Smooth muscle cell (in vitro differentiated cells): Measurements from ENCODE around the gene MFSD11. TPM values are rescaled to one million over a fixed set of nuclear protein-coding genes. Genes with fewer than 3 reads are reported as not detected.
"Not testable (repeated sequence)": the region's sequence is repeated elsewhere in the genome, so short reads cannot be mapped to it uniquely, and the experiment has no call there.

Experiments used
- DNase-seq: peaks from one replicate; lab custom pipeline; 2025; ENCODE audit not compliant: unreplicated experiment; lab: John Stamatoyannopoulos, UW
- H2AFZ ChIP-seq: fragments of 200-600 bp; sonication (generic); 2 replicates; pipeline ENCODE4 v1.6.0; 2016; ENCODE audit warnings: antibody characterized with exemption, low read depth, mild to moderate bottlenecking
- H3F3A ChIP-seq: fragments of 200-600 bp; sonication (generic); 2 replicates; pipeline ENCODE4 v1.6.0; 2017; ENCODE audit warnings: antibody characterized with exemption, low read depth
- H3K27ac ChIP-seq: fragments of 200-600 bp; sonication (generic); 2 replicates; pipeline ENCODE4 v1.5.1; 2016; ENCODE audit warnings: low read depth, mild to moderate bottlenecking
- H3K27me3 ChIP-seq: fragments of 200-600 bp; sonication (generic); 2 replicates; pipeline ENCODE4 v1.6.1; 2016; ENCODE audit warnings: low read depth, mild to moderate bottlenecking
- H3K36me3 ChIP-seq: fragments of 200-600 bp; sonication (generic); 2 replicates; pipeline ENCODE4 v1.5.1; 2016; ENCODE audit warnings: low read depth
- H3K4me1 ChIP-seq: fragments of 200-600 bp; sonication (generic); 2 replicates; pipeline ENCODE4 v1.5.1; 2016; ENCODE audit warnings: low read depth
- H3K4me2 ChIP-seq: fragments of 200-600 bp; sonication (generic); 2 replicates; pipeline ENCODE4 v1.6.0; 2016; ENCODE audit warnings: mild to moderate bottlenecking
- H3K4me3 ChIP-seq: fragments of 200-600 bp; sonication (generic); 2 replicates; pipeline ENCODE4 v1.5.1; 2016; ENCODE audit warnings: mild to moderate bottlenecking
- H3K79me2 ChIP-seq: fragments of 200-600 bp; sonication (generic); 2 replicates; pipeline ENCODE4 v1.6.0; 2016; ENCODE audit warnings: low read depth, mild to moderate bottlenecking
- H3K9ac ChIP-seq: fragments of 200-600 bp; sonication (generic); 2 replicates; pipeline ENCODE4 v1.6.0; 2016; ENCODE audit warnings: low read depth
- H3K9me3 ChIP-seq: fragments of 200-600 bp; sonication (generic); replicated peaks from 2 replicates; pipeline ENCODE4 v1.5.1; 2016; ENCODE audit warnings: low read depth
- H4K20me1 ChIP-seq: fragments of 200-600 bp; sonication (generic); 2 replicates; pipeline ENCODE4 v1.6.0; 2016; ENCODE audit warnings: low read depth
- CTCF ChIP-seq: fragments of 200-600 bp; sonication (generic); IDR thresholded peaks from 2 replicates; pipeline ENCODE4 v1.5.1; 2017; ENCODE audit warnings: borderline replicate concordance, mild to moderate bottlenecking, antibody characterized with exemption; ENCODE audit not compliant: insufficient read depth, poor library complexity, severe bottlenecking
- WGBS: methylation state at CpG from one replicate; pipeline ENCODE4 v1.1.7; 2016; ENCODE audit warnings: low lambda C conversion rate; 5-methylcytosine and 5-hydroxymethylcytosine counted together
- polyA plus RNA-seq: library from polyadenylated mRNA; unstranded; fragments of >200 nt; fragmentation: Nextera tagmentation; extraction: Ambion mirVana; gene quantifications from 2 replicates; pipeline ENCODE4 v1.2.1, GENCODE V29; 2016
- total RNA-seq: library from RNA; depleted of rRNA; stranded (reverse); fragments of >200 nt; gene quantifications from 2 replicates; pipeline ENCODE4 v1.2.3, GENCODE V29; 2014

MFSD11 gene
- total and polyA plus RNA-seq, 2 experiments from 2014 or later, result 28.1 to 56.6 TPM

- Histone ChIP-seq H3K9me3 (no peaks in the 10 kb centered on the region), H3K4me3 (no peak overlapping the region), H3F3A (peaks cover 13% of the 10 kb centered on the region), H3K4me2 (peak overlapping the region; percentile 66), H4K20me1 (peaks cover 98% of the 10 kb centered on the region), H3K79me2 (peaks cover 68% of the 10 kb centered on the region), H3K4me1 (peaks cover 41% of the 10 kb centered on the region), H3K36me3 (no peaks in the 10 kb centered on the region), H3K27me3 (no peaks in the 10 kb centered on the region), H2AFZ (no peak overlapping the region), H3K27ac (no peak overlapping the region), H3K9ac (no peak overlapping the region)
- TF ChIP-seq CTCF, result no peak
- no peak for DNase-seq
- WGBS, result 81% methylated on average over 25 of the region's 25 CpGs
Observed at GRCh38 chr17:76696763-76697701, 40.9 kb upstream of the MFSD11 start.

- Histone ChIP-seq H4K20me1 (peaks cover 100% of the 10 kb centered on the region), H3F3A (peaks cover 13% of the 10 kb centered on the region), H3K9ac (no peak overlapping the region), H3K4me2 (peak overlapping the region; percentile 66), H3K4me1 (peaks cover 41% of the 10 kb centered on the region), H3K4me3 (no peak overlapping the region), H3K36me3 (no peaks in the 10 kb centered on the region), H2AFZ (no peak overlapping the region), H3K27ac (no peak overlapping the region), H3K9me3 (no peaks in the 10 kb centered on the region), H3K27me3 (no peaks in the 10 kb centered on the region), H3K79me2 (peaks cover 70% of the 10 kb centered on the region)
- no peak for TF ChIP-seq CTCF
- 35% methylated on average over 15 of the region's 17 CpGs for WGBS
- no peak for DNase-seq
Observed at GRCh38 chr17:76697702-76698465, 40.0 kb upstream of the MFSD11 start.

- not testable (repeated sequence) for H3K36me3 ChIP-seq, H3K27ac ChIP-seq, H2AFZ ChIP-seq, H3K9me3 ChIP-seq, DNase-seq, H3K27me3 ChIP-seq, H3K4me3 ChIP-seq, H3K9ac ChIP-seq, H3K4me2 ChIP-seq
- peaks cover 100% of the 10 kb centered on the region for H4K20me1 ChIP-seq
- H3K79me2 ChIP-seq, result peaks cover 72% of the 10 kb centered on the region
- 93% methylated on average over 7 of the region's 7 CpGs for WGBS
- H3K4me1 ChIP-seq, result peaks cover 41% of the 10 kb centered on the region
- H3F3A ChIP-seq, result peaks cover 13% of the 10 kb centered on the region
Observed at GRCh38 chr17:76698466-76698977, 39.4 kb upstream of the MFSD11 start.

- H3F3A ChIP-seq, result peaks cover 16% of the 10 kb centered on the region
- H3K27ac ChIP-seq, result peak overlapping the region; percentile 75
- no peak overlapping the region for H3K4me3 ChIP-seq
- peak overlapping the region; percentile 13 for H3K9ac ChIP-seq
- no peak for DNase-seq
- no peaks in the 10 kb centered on the region for H3K9me3 ChIP-seq
- peaks cover 98% of the 10 kb centered on the region for H4K20me1 ChIP-seq
- H3K36me3 ChIP-seq, result no peaks in the 10 kb centered on the region
- H3K27me3 ChIP-seq, result no peaks in the 10 kb centered on the region
- WGBS, result 79% methylated on average over 8 of the region's 8 CpGs
- peak overlapping the region; percentile 85 for H3K4me2 ChIP-seq
- no peak for TF ChIP-seq CTCF
- H3K79me2 ChIP-seq, result peaks cover 66% of the 10 kb centered on the region
- peaks cover 41% of the 10 kb centered on the region for H3K4me1 ChIP-seq
- no peak overlapping the region for H2AFZ ChIP-seq
Observed at GRCh38 chr17:76700270-76700616, 37.7 kb upstream of the MFSD11 start.
